SU-DHL-6 (cell line): ENCODE data around the gene GRAP.

Experiments
- H2AFZ ChIP-seq: fragments of 200-600 bp; sonication (generic); 2 replicates; pipeline ENCODE4 v1.6.1; 2014; ENCODE audit warnings: low read depth, mild to moderate bottlenecking, moderate library complexity, mixed read lengths, antibody characterized with exemption, low read length; ENCODE audit not compliant: severe bottlenecking
- H3F3A ChIP-seq: fragments of 200-600 bp; shearing (Covaris generic); 2 replicates; pipeline ENCODE4 v1.6.0; 2016; ENCODE audit warnings: antibody characterized with exemption, mild to moderate bottlenecking; ENCODE audit not compliant: insufficient read depth
- H3K27ac ChIP-seq: fragments of 200-600 bp; sonication (generic); 2 replicates; pipeline ENCODE4 v1.5.1; 2016; ENCODE audit warnings: low read depth, mild to moderate bottlenecking, low read length, moderate library complexity, mixed read lengths
- H3K27me3 ChIP-seq: fragments of 200-600 bp; sonication (generic), shearing (Covaris generic); 2 replicates; pipeline ENCODE4 v1.6.0; 2014; ENCODE audit warnings: mild to moderate bottlenecking, low read length
- H3K36me3 ChIP-seq: fragments of 200-600 bp; sonication (generic); 2 replicates; pipeline ENCODE4 v1.6.1; 2014; ENCODE audit warnings: mild to moderate bottlenecking, low read length, mixed read lengths
- H3K4me2 ChIP-seq: fragments of 300-600, 200-600 bp; shearing (Covaris generic), sonication (generic); 2 replicates; pipeline ENCODE4 v1.6.0; 2014; ENCODE audit warnings: low read length, low read depth, mild to moderate bottlenecking; ENCODE audit not compliant: poor library complexity, severe bottlenecking
- H3K4me3 ChIP-seq: fragments of 200-600 bp; sonication (generic); 2 replicates; pipeline ENCODE4 v1.5.1; 2014; ENCODE audit warnings: antibody characterized with exemption, low read length, mild to moderate bottlenecking, mixed read lengths; ENCODE audit not compliant: insufficient read depth, poor library complexity, severe bottlenecking
- H3K79me2 ChIP-seq: fragments of 200-600 bp; sonication (generic); 2 replicates; pipeline ENCODE4 v1.6.1; 2014; ENCODE audit warnings: mild to moderate bottlenecking, low read length, moderate library complexity; ENCODE audit not compliant: insufficient read depth
- H3K9ac ChIP-seq: fragments of 200-600 bp; sonication (generic); 2 replicates; pipeline ENCODE4 v1.7.0; 2014; ENCODE audit warnings: mild to moderate bottlenecking, low read length
- H3K9me2 ChIP-seq: fragments of 200-600 bp; sonication (generic); replicated peaks from 2 replicates; pipeline ENCODE4 v1.6.1; 2014; ENCODE audit warnings: low read length; ENCODE audit not compliant: insufficient read depth
- H3K9me3 ChIP-seq: fragments of 200-600 bp; sonication (generic); 2 replicates; pipeline ENCODE4 v1.6.1; 2014; ENCODE audit warnings: low read length, mixed read lengths; ENCODE audit not compliant: insufficient read depth
- H4K20me1 ChIP-seq: fragments of 200-600 bp; sonication (generic); 2 replicates; pipeline ENCODE4 v1.6.1; 2014; ENCODE audit warnings: low read depth, mild to moderate bottlenecking, antibody characterized with exemption, low read length, moderate library complexity, mixed read lengths
- EZH2phosphoT487 ChIP-seq: fragments of 200-600 bp; sonication (generic), shearing (Covaris generic); conservative IDR thresholded peaks from 2 replicates; pipeline ENCODE4 v1.6.1; 2018; ENCODE audit warnings: mild to moderate bottlenecking, antibody characterized with exemption, low read length, moderate library complexity, mixed read lengths
- TF ChIP-seq, protein P1 (sequence below): fragments of 200-600 bp; sonication (generic); IDR thresholded peaks from one replicate; pipeline ENCODE4 v1.5.1; 2017; ENCODE audit warnings: antibody characterized with exemption, mild to moderate bottlenecking, low read length, moderate library complexity; ENCODE audit not compliant: insufficient read depth, poor library complexity, severe bottlenecking

GRAP gene

DNA sequence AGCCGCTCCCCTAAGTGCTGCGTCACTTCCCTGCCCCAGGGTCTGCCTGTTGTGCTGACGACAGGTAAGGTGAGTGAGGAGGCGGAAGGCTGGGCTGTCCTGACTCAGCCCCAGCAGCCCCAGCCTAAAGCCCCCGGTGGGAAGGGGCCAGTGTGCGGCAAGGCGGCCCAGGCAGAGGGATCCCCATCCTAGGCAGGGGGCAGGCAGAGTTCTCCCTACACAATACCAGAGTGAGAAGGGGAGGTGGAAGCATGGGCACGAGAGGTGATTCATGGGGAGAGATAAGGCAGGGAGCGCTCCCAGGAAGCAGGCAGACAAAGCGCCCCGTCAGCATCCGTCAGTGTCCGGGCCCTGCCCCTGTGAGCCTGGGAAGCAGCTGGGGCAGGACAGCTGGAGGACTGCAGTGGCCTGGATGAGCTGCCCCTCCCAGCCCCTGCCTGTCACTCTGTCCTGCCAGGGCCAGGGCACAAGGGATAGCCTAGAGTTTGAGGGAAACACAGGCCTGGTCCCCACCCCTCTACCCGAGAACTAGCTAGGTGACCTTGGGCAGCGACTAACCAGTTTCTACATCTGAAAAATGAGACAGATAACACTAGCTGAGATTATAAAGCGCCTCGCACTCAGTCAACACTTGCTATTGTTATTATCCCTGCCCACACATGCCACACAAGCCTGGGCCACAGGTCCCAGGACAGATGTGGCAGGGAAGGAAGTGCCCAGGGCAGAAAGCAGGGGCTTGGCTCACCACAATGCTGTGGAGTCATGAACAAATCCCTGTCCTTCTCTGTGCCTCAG, 46.0 kb downstream of the GRAP start:
- Histone ChIP-seq H3K36me3 (peaks cover 6% of the 10 kb centered on the region; the same call in 1 of the 2 replicates), H3F3A (peaks cover 6% of the 10 kb centered on the region; the same call in 1 of the 2 replicates), H3K9me3 (peaks cover 5% of the 10 kb centered on the region; the same call in 1 of the 2 replicates), H3K9me2 (no peaks in the 10 kb centered on the region), H3K27ac (no peak overlapping the region), H3K79me2 (peaks cover 43% of the 10 kb centered on the region), H2AFZ (no peak overlapping the region), H3K4me2 (no peak overlapping the region), H3K4me3 (no peak overlapping the region), H4K20me1 (no peaks in the 10 kb centered on the region), H3K9ac (no peak overlapping the region), H3K27me3 (no peaks in the 10 kb centered on the region)
- TF ChIP-seq, protein P1, sequence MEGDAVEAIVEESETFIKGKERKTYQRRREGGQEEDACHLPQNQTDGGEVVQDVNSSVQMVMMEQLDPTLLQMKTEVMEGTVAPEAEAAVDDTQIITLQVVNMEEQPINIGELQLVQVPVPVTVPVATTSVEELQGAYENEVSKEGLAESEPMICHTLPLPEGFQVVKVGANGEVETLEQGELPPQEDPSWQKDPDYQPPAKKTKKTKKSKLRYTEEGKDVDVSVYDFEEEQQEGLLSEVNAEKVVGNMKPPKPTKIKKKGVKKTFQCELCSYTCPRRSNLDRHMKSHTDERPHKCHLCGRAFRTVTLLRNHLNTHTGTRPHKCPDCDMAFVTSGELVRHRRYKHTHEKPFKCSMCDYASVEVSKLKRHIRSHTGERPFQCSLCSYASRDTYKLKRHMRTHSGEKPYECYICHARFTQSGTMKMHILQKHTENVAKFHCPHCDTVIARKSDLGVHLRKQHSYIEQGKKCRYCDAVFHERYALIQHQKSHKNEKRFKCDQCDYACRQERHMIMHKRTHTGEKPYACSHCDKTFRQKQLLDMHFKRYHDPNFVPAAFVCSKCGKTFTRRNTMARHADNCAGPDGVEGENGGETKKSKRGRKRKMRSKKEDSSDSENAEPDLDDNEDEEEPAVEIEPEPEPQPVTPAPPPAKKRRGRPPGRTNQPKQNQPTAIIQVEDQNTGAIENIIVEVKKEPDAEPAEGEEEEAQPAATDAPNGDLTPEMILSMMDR = no peak
- TF ChIP-seq EZH2phosphoT487 = no peak

DNA sequence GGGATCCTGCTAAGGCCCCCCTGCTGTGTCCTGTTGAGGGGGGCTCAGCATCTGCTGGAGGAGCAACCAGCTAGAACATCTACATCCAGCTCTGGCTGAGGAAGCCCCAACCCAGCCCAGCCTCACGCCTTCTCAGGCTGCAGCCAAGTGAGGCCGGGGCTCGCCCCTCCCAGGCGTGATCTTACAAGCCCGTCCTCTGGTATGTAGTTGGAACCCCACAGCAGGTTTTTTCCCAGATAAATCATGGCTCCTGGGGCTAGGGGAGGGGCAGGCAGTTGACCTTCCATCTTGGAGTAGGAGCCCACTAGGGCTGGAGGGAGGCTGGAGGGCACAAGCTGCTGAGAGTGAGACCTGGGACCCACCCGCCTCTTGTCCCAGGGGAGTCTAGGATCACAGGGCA, 46.8 kb downstream of the GRAP start:
- no peaks in the 10 kb centered on the region for H4K20me1 ChIP-seq
- peaks cover 7% of the 10 kb centered on the region; the same call in 1 of the 2 replicates for H3K9me3 ChIP-seq
- no peaks in the 10 kb centered on the region for H3K27me3 ChIP-seq
- 0 out of 2 replicates have a peak, but pooled peaks cover under 1% of the 10 kb centered on the region for H3F3A ChIP-seq
- H3K9me2 ChIP-seq = no peaks in the 10 kb centered on the region
- no peak overlapping the region for H3K27ac ChIP-seq
- H3K4me2 ChIP-seq = no peak overlapping the region
- no peak overlapping the region for H3K4me3 ChIP-seq
- H2AFZ ChIP-seq = no peak overlapping the region
- peaks cover 49% of the 10 kb centered on the region for H3K79me2 ChIP-seq
- H3K9ac ChIP-seq = no peak overlapping the region
- TF ChIP-seq EZH2phosphoT487 = no peak
- TF ChIP-seq, protein P1 = no peak
- H3K36me3 ChIP-seq = peaks cover 12% of the 10 kb centered on the region; the same call in 1 of the 2 replicates

DNA sequence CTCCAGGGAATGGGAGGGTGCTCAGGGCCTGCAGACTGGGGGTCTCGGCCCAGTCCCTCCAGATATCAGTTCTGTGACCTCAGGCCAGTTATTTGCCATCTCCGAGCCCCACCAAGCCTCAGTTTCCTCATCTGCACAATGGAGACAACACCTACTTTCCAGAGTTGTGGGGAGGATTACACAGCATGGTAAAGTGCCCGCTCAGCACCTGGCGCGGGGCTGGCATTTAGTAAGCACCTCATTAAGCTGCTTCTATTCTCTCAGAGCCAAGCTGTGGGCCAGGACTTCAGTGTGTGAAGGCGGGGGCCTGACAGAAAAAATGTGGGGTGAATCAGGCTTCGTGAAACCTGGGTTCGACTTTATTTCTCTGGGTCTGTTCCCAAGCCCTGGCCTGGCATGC, 47.4 kb downstream of the GRAP start:
- H3K9me2 ChIP-seq = no peaks in the 10 kb centered on the region
- H3K9me3 ChIP-seq = peaks cover 7% of the 10 kb centered on the region; the same call in 1 of the 2 replicates
- H2AFZ ChIP-seq = no peak overlapping the region
- no peak overlapping the region for H3K4me2 ChIP-seq
- no peaks in the 10 kb centered on the region for H3K27me3 ChIP-seq
- no peak overlapping the region for H3K9ac ChIP-seq
- H3K36me3 ChIP-seq = peaks cover 13% of the 10 kb centered on the region; the same call in 1 of the 2 replicates
- TF ChIP-seq EZH2phosphoT487 = no peak
- TF ChIP-seq, protein P1 = no peak
- H3K79me2 ChIP-seq = peaks cover 54% of the 10 kb centered on the region
- no peaks in the 10 kb centered on the region for H3F3A ChIP-seq
- no peak overlapping the region for H3K4me3 ChIP-seq
- no peaks in the 10 kb centered on the region for H4K20me1 ChIP-seq
- H3K27ac ChIP-seq = no peak overlapping the region
